OCI-LY3 (cell line): ENCODE data around the gene NHERF2.

Source experiments
- CTCF ChIP-seq: fragments of 200-600, 300-600 bp; sonication (generic); IDR thresholded peaks from 2 replicates; pipeline ENCODE4 v1.5.1; 2014; ENCODE audit warnings: antibody characterized with exemption, low read length, low read depth
- EZH2phosphoT487 ChIP-seq: fragments of 200-600 bp; shearing (Covaris generic); IDR thresholded peaks from 2 replicates; pipeline ENCODE4 v1.6.1; 2018; ENCODE audit warnings: antibody characterized with exemption, mixed run types, low read depth

- TF ChIP-seq CTCF (no peak), EZH2phosphoT487 (no peak)
Observed at GRCh38 chr16:1989209-1990100, 37.2 kb upstream of the NHERF2 start, which contains the start of gene SYNGR3.
